ENCODE data around the gene GAMT.
"Not testable (repeated sequence)": the region's sequence is repeated elsewhere in the genome, so short reads cannot be mapped to it uniquely, and the experiment has no call there.

The GAMT gene

DNA sequence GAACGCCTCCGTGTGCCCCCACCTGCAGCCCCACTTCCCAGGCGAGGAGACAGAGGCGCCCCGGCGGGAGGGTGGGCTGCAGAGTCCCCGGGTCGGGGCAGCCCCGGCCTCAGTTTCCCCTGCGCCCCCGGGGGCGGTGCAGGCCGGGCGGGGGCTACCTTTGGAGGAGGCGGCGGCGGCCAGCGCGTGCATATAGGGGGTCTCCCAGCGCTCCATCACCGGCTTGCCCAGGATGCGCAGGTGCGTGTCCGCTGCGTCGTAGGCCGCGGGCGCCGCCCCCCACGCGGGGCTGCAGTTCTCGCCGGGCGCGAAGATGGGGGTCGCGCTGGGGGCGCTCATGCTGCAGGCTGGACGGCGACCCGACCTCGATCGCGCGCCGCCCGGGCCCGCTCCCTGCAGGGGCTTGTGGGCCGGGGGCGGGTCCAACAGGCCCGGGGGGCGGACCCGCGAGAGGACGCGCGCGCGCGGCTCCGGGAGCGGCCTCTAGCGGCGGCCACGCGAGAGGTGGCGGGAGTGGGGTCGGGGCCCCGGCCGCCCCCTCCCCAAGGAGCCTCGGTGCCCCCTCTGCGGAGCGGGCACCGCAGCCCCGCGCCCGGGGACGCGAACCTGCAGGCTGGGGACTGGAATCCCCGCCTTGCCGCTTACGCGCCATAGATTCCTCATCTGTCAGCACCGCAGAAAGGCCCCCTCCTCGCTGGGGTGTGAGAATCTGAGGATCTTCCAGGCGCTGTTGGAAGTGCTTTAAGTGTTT lies at the start of gene GAMT:
Gene GAMT, minus strand, starts transcription at position 405 of the 751 bp plus-strand sequence. Its CDS starts 66 bp downstream, at position 339.
- peak in 1 of 2 donors; percentile 31 for DNase-seq (ENCODE audit: low read depth in 2 of 2)

DNA sequence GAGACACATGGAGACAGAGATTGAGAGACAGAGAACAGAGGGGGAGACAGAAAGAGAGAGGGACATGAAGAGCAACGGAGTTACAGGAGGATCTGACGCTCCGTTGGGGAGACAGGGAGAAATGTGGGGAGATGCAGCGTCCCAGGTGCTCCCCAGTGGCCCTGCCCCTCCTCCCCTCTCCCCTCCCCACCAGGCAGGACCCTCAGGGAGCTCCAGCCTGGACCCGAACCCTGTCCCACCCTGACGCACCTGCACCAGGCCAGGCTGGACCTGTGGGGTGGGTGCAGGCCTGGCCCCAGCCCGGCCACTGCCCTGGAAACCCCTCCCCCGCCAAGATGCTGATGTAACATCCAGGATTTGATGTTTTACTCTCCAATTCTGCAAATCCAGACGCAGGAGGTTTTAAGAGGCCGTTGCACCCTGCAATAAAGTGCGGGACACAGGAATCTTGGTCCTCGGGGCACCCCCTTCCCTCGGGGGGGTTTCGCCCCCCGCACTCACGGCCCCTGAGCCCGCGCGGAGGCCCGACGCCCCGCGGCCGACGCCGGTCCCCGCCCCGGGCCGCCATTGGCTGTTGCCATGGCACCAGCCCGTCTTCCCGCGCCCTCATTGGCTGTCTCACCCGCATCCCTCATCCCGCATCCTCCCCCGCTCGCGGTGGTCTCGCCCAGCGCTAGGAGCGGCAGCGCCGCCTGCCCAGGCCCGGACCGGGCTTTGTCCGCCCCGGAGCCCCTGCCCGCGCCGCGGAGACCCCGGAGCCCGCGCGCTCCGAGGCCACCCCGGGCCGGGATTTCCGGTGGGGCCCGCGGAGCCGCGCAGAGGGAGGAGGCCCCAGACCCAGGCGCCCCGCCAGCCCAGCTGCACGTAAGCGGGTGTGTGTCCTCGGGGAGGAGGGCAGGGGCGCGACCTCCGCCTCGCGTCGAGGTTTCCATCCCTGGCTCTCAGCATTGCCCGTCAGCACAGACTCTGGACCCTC lies 48.4 kb upstream of the GAMT start, which contains the start of gene APC2:
Gene APC2, plus strand, starts transcription at position 655 of the 976 bp plus-strand sequence. CDS start 2,881 bp downstream, outside the sequence.
- no peak for DNase-seq (ENCODE audit: low read depth in 2 of 2)

- DNase-seq (ENCODE audit: low read depth in 2 of 2): no peak
Measured at GRCh38 chr19:1447944-1448343, 46.6 kb upstream of the GAMT start.

DNA sequence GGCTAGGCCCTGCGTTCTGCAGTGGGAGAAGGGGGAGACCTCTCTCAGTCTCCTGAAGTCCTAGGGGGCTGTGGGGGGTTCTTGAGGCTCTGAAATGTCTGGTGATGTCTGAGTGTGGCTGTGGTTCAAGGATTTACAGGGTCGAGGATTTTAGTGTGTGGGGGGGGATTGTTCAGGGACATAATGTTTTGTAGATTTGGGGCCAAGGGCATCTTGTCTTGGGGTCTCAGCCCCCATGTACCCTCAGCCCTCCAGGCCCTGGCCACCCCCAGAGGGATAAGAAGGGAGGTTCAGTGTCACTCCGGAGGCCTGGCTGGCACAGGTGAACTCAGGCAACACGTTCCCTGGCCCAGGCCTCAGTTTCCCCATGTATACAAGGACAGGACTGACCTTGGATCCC lies 46.2 kb upstream of the GAMT start:
- no peak for DNase-seq (ENCODE audit: low read depth in 2 of 2)

- no peak for DNase-seq (ENCODE audit: low read depth in 2 of 2)
Measured at GRCh38 chr19:1446713-1447481, 45.6 kb upstream of the GAMT start.

- DNase-seq (ENCODE audit: low read depth in 2 of 2): no peak
Measured at GRCh38 chr19:1445932-1446712, 44.8 kb upstream of the GAMT start.

DNA sequence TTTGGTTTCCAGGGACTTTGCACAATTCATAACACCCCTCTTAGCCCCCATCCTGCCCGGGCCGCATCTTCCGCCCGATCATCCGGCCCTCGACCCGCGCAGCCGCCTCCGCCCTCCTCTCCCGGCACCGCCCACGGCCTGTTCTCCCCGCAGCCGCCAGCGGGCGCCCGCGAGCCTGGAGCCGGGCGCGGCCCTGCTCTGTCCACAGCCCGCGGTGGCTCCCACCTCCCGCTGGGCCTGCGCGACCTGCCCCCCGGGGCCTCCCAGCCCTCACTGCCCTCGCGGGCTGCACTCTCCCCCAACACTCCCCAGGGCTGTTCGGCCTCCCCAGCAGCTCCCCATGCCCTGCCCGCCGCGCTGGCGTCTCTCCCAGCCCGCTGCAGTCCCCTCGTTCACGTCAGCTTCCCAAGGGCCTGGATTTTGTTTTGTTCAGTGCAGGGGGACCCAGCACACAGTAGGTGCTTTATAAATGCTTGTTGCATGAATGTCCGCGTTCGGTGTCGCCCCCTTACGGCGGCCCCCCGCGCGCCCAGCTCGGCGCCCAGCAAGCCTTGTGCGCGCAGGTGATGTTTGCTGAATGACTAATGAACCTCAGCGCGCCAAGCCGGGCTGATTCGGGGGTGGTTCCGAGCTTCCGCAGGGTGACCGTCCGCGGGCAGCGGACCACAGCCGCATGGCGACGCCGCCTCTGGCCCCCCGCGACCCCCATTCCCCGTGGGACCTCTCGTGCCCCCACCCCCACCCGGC lies 44.0 kb upstream of the GAMT start:
- peak; percentile 46 to 54 for DNase-seq (ENCODE audit: low read depth in 2 of 2)

DNA sequence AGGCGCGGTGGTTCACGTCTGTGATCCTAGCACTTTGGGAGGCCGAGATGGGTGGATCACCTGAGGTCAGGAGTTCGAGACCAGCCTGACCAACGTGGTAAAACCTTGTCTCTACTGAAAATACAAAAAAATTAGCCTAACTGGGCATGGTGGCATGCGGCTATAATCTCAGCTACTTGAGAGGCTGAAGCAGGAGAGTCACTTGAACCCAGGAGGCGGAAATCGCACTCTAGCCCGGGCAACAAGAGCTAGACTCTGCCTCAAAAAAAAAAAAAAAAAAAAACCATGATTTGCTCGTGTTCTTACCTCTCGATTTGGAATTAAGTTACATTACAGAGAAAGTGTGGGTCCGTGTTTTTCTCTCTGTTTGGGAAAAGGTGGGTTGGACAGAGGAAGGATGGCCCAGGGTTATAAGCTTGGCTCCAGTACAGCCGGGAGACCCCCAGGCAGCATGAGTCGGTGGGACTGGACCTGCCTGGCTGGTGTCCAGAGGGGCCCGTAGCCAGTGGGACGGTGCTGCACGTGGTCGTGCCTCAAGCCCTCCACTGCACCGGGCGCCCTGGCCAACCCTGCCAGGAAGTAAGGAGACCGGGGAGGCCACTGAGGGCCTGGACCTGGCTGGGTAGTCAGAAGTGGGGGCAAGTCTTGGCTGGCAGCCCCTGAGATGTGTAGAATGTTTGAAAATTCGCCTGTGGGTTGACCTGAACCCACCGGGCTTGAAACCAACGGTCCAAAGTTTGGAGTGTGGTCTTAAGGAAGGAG lies 40.5 kb upstream of the GAMT start:
- no peak for DNase-seq (ENCODE audit: low read depth in 2 of 2)

- DNase-seq (ENCODE audit: low read depth in 2 of 2): no peak
Measured at GRCh38 chr19:1441022-1441426, 39.7 kb upstream of the GAMT start.

DNA sequence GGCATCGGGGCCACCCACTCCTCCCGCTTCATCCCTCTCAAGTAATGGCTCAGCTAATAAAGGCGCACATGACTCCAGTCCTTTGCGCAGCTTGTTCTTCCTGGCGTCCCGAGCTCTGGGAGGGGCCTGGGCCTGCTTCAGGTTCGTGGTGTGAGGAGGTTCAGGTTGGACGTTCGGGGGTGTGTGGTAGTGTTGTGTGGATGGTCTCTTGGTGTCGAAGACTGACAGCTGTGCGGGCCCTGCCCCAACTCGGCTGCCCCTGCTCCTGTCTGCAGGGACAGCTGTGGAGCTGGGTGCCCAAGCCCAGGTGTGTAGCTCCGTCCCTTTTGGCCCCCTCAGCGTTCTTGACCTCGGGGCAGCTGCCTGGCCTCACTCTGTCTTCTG lies 39.1 kb upstream of the GAMT start:
- no peak for DNase-seq (ENCODE audit: low read depth in 2 of 2)

GRCh38 chr19:1439525-1440417 lies 38.4 kb upstream of the GAMT start:
- not testable (repeated sequence) for DNase-seq (ENCODE audit: low read depth in 2 of 2)

DNA sequence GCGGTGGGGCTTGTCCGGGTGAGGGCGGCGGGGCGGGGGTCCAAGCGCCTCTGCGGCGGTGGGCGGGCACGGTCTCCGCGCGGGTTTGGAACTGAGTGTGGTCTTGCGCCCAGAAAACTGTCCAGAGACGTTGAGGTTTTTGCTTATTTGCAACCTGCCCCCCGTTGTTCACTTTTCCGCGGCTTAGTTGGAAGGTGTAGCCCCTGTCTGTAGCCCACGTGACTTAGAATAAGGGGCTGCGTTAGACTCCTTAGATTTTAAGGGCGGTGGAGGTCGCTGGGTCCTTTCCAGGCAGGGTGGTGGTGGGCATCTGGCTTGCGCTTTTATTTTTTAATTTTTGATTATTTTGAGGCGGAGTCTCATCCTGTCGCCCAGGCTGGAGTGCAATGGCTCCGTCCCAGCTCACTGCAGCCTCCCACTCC lies 37.6 kb upstream of the GAMT start:
- DNase-seq (ENCODE audit: low read depth in 2 of 2): no peak

- peak; percentile 94 to 95 for DNase-seq (ENCODE audit: low read depth in 2 of 2)
Measured at GRCh38 chr19:1438035-1438932, 36.9 kb upstream of the GAMT start, which contains the start of gene RPS15. Gene RPS15 (plus strand): TSS chr19:1438396. CDS start chr19:1438426, 30 bp downstream.

- no peak for DNase-seq (ENCODE audit: low read depth in 2 of 2)
Measured at GRCh38 chr19:1437609-1438008, 36.3 kb upstream of the GAMT start.

DNA sequence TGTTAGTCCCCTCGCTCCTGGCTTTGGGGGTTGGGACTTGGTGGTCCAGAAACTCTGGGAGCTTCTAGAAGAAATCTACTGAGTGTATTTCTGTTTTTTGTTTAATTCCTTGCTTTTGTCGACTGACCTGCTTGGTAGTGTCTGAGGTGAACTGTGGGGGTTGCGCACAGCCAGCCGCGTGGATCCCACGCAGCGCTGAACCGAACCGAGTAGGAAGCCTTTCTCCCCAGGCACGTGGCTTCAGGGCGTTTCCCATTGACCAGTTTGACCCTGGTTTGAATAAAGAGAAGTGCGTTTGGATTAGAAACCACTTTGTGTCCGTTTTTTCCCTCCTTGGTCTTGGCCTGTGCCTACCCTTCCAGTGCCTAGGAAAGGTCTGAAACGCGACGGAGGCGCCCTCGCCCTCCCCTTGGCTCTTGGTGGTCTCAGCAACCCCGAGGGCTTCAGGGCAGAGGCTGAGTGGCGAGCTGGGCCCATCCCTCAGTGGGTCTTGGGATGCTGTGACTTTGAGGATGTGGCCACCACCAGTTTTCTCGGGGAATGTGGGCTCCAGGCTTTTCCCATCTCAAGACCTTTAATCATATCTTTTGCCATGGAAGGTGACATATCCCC lies 34.1 kb upstream of the GAMT start:
- DNase-seq (ENCODE audit: low read depth in 2 of 2): no peak

- DNase-seq (ENCODE audit: low read depth in 2 of 2): no peak
Measured at GRCh38 chr19:1434577-1435060, 33.3 kb upstream of the GAMT start.

- no peak for DNase-seq (ENCODE audit: low read depth in 2 of 2)
Measured at GRCh38 chr19:1434040-1434366, 32.7 kb upstream of the GAMT start.

All from stimulated activated CD8-positive, alpha-beta memory T cell treated with anti-CD3 and anti-CD28 coated beads, Interleukin-7, amount 100 ng/mL, for 1 hour (primary cell).